Fibroblast of pulmonary artery (primary cell): Measurements from ENCODE around the gene SATB2.

Experiments
- DNase-seq: peaks from one replicate; pipeline ENCODE4 v3.0.0-alpha.2; 2010; ENCODE audit warnings: low read depth
- H3K4me3 ChIP-seq: replicated peaks from 2 replicates; pipeline ENCODE4 v1.5.1; 2011; ENCODE audit warnings: low read depth, mild to moderate bottlenecking, control low read depth, low read length, moderate library complexity
- CTCF ChIP-seq: IDR thresholded peaks from 2 replicates; pipeline ENCODE4 v1.5.1; 2011; ENCODE audit warnings: mild to moderate bottlenecking, control low read depth, low read length, inconsistent platforms; ENCODE audit errors: missing control alignments

SATB2 gene

DNA sequence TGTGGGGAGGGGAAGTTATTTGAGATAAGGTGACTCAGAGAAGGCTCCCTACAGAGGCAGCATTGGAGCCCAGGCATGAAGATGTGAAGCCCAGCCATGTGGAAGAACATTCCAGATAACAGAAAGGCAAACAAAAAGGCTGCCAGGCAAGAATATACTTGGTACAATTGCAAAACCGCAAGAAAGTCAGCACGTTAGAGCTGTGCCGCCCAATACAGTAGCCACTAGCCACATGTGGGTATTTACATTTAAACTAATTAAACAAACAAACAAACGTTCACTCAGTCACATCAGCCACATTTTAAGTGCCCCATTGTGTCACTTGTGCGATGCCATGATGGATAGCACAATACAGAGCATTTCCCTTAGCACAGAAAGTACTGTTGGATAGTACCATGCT, 179.6 kb downstream of the SATB2 start:
- DNase-seq = peak; percentile 28
- TF ChIP-seq CTCF = no peak
- no peak overlapping the region for H3K4me3 ChIP-seq

- peak; percentile 66 for DNase-seq
- H3K4me3 ChIP-seq = no peak overlapping the region
- TF ChIP-seq CTCF = no peak
Measured at GRCh38 chr2:199273042-199273511, 184.7 kb downstream of the SATB2 start.

DNA sequence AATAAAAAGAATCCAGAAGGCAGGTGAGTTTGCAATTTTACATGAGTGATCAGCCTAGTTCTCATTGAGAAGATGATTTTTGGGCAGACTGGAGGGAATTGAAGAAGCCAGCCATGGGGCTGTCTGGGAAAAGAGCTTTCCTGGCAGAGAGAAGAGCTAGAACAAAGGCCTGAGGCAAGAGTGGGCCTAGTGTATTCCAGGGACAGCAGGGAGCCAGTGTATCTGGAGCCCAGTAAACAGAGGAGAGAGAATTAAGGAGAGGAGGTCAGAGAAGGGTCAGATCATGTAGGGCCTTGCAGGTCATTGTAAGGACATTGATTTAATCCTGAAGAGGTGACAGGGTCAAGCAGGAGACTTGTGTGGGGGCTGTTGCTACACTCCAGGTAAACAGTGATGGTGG, 195.8 kb downstream of the SATB2 start:
- no peak overlapping the region for H3K4me3 ChIP-seq
- TF ChIP-seq CTCF = no peak
- no peak for DNase-seq

- no peak overlapping the region for H3K4me3 ChIP-seq
- TF ChIP-seq CTCF = no peak
- peak; percentile 79 for DNase-seq
Measured at GRCh38 chr2:199261239-199261638, 196.5 kb downstream of the SATB2 start.

DNA sequence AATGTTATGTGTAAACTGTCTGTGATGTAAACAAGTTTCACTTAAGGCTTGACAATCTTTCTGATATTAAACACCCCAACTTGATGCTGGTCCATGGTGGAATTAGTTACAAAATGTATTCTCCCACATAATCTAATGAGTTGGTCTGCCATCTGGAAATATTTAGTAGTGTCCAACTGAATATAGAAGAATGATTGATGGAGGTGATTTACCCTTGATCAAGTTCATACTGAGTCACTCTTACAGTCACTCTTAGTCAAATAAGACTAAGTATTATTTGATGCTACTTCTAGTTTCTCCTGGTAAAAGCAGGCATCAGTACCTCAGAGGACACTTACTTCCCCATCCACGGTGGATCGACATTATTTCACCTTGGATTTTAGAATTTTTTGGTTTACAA, 198.1 kb downstream of the SATB2 start:
- no peak for TF ChIP-seq CTCF
- no peak for DNase-seq
- no peak overlapping the region for H3K4me3 ChIP-seq

DNA sequence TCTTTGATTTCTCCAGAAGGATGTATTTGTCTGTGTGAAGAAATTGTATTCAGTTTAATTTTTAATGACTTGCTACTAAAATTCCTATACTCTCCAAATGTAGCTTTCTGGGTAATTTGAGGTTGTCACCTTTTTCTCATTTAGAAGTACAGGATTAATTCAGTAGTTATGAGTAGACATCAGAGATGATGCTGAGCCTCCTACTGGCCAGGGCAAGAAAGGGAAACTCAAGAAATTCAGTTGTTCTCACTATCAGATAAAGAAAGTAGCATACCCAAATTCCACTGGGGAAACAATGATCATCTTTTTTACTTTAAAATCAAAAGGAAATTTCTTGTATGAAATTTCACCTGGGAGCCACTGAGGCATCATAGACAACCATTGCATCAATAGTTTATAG, 199.4 kb downstream of the SATB2 start:
- TF ChIP-seq CTCF = peak; percentile 14
- H3K4me3 ChIP-seq = no peak overlapping the region
- no peak for DNase-seq

GRCh38 chr2:199257261-199258224, 200.2 kb downstream of the SATB2 start:
- no peak for DNase-seq
- TF ChIP-seq CTCF = no peak
- no peak overlapping the region for H3K4me3 ChIP-seq
